ENCODE measurements around the gene C22orf23.
A peak's percentile ranks its signal among the peaks of the same experiment; 100 is the strongest.

C22orf23 gene

GRCh38 chr22:37896939-37897338 lies 56.5 kb downstream of the C22orf23 start:
- TF ChIP-seq POU2F2 (IDR thresholded peaks at IDR 0.05; ENCODE audit: low read depth, low read length), result no peak
- no peak for TF ChIP-seq TAF1 (IDR thresholded peaks at IDR 0.05; ENCODE audit: low read depth, low read length)
- no peak for TF ChIP-seq POLR2A (IDR thresholded peaks at IDR 0.05; ENCODE audit: low read depth, low read length)
- TF ChIP-seq POLR2AphosphoS5 (IDR thresholded peaks at IDR 0.05; ENCODE audit: low read depth, low read length), result no peak
- TF ChIP-seq SPI1 (IDR thresholded peaks at IDR 0.05; ENCODE audit: low read depth, low read length), result no peak
- no peak for TF ChIP-seq PAX5 (IDR thresholded peaks at IDR 0.05; ENCODE audit: insufficient read depth, low read length, severe bottlenecking)
- no peak for FAIRE-seq
- no peak for DNase-seq (ENCODE audit: insufficient read length, low spot score)

- no peak for TF ChIP-seq PAX5 (IDR thresholded peaks at IDR 0.05; ENCODE audit: insufficient read depth, low read length, severe bottlenecking)
- 0 out of 2 replicates have a peak, but pooled peaks have one; percentile 24 for TF ChIP-seq POLR2AphosphoS5 (IDR thresholded peaks at IDR 0.05; ENCODE audit: low read depth, low read length)
- TF ChIP-seq POU2F2 (IDR thresholded peaks at IDR 0.05; ENCODE audit: low read depth, low read length), result no peak; the same call in 1 of the 2 replicates
- no peak for TF ChIP-seq TAF1 (IDR thresholded peaks at IDR 0.05; ENCODE audit: low read depth, low read length)
- 0 out of 2 replicates have a peak, but pooled peaks have one; percentile 19 for TF ChIP-seq SPI1 (IDR thresholded peaks at IDR 0.05; ENCODE audit: low read depth, low read length)
- TF ChIP-seq POLR2A (IDR thresholded peaks at IDR 0.05; ENCODE audit: low read depth, low read length), result 0 out of 2 replicates have a peak, but pooled peaks have one; percentile 56
- DNase-seq (ENCODE audit: insufficient read length, low spot score), result peak; percentile 67
- FAIRE-seq, result peak; percentile 89
Measured at GRCh38 chr22:37896181-37896592, 57.2 kb downstream of the C22orf23 start.

- no peak for TF ChIP-seq POLR2A (IDR thresholded peaks at IDR 0.05; ENCODE audit: low read depth, low read length)
- no peak for TF ChIP-seq POLR2AphosphoS5 (IDR thresholded peaks at IDR 0.05; ENCODE audit: low read depth, low read length)
- TF ChIP-seq POU2F2 (IDR thresholded peaks at IDR 0.05; ENCODE audit: low read depth, low read length), result no peak
- FAIRE-seq, result no peak
- DNase-seq (ENCODE audit: insufficient read length, low spot score), result no peak
Measured at GRCh38 chr22:37894939-37895670, 58.3 kb downstream of the C22orf23 start.

DNA sequence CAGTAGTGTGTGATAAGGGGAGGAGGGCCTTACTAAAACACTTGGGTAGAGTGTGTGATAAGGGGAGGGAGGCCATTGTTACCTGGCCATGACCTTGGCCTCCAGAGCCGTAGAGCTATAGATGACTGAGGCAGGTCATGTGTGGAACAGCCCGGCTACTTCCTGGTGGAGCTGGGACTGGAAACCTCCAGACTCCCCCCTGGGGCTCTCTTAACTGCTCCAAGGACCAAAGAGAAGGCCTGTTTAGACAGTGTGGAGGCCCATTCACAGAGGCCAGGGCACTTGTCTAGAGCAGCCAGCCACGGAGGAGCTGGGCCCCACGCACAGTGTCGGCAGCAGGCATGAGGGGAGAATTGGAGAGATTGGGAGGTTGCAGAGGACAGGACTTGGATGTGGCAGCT lies 59.8 kb downstream of the C22orf23 start:
- FAIRE-seq, result no peak
- no peak for TF ChIP-seq POU2F2 (IDR thresholded peaks at IDR 0.05; ENCODE audit: low read depth, low read length)
- TF ChIP-seq PAX5 (IDR thresholded peaks at IDR 0.05; ENCODE audit: insufficient read depth, low read length, severe bottlenecking), result no peak
- TF ChIP-seq SPI1 (IDR thresholded peaks at IDR 0.05; ENCODE audit: low read depth, low read length), result no peak
- no peak for TF ChIP-seq TAF1 (IDR thresholded peaks at IDR 0.05; ENCODE audit: low read depth, low read length)
- no peak for TF ChIP-seq POLR2AphosphoS5 (IDR thresholded peaks at IDR 0.05; ENCODE audit: low read depth, low read length)
- TF ChIP-seq POLR2A (IDR thresholded peaks at IDR 0.05; ENCODE audit: low read depth, low read length), result no peak

More for the DNA sequence above, 59.8 kb downstream of the C22orf23 start:
- no peak for DNase-seq (ENCODE audit: insufficient read length, low spot score)
